ENCODE measurements around the gene VPS25.

The VPS25 gene

GRCh38 chr17:42797067-42798007 lies 24.1 kb downstream of the VPS25 start:
- Histone ChIP-seq H3K36me3 (ENCODE audit: control insufficient read depth, insufficient read depth, low read length) (no peaks in the 10 kb centered on the region), H3K4me3 (ENCODE audit: low read depth, low read length) (peak overlapping the region; percentile 84), H3K79me2 (no peaks in the 10 kb centered on the region), H3K27me3 (ENCODE audit: control insufficient read depth, insufficient read depth, low read length) (no peaks in the 10 kb centered on the region), H3K27ac (no peak overlapping the region), H3K9ac (no peak overlapping the region), H3K4me2 (ENCODE audit: low read length) (peak overlapping the region; percentile 93), H3K4me1 (peaks cover 4% of the 10 kb centered on the region), H2AFZ (no peak overlapping the region), H3K9me3 (ENCODE audit: control insufficient read depth, low read length) (no peaks in the 10 kb centered on the region)
- TF ChIP-seq CTCF (IDR thresholded peaks at IDR 0.05): no peak

GRCh38 chr17:42798011-42798382 lies 24.7 kb downstream of the VPS25 start:
- H2AFZ ChIP-seq: peak overlapping the region; percentile 86
- peak overlapping the region; percentile 84 for H3K4me3 ChIP-seq (ENCODE audit: low read depth, low read length)
- no peaks in the 10 kb centered on the region for H3K27me3 ChIP-seq (ENCODE audit: control insufficient read depth, insufficient read depth, low read length)
- TF ChIP-seq CTCF (IDR thresholded peaks at IDR 0.05): no peak
- H3K9ac ChIP-seq: no peak overlapping the region
- H3K4me2 ChIP-seq (ENCODE audit: low read length): peak overlapping the region; percentile 93
- H3K9me3 ChIP-seq (ENCODE audit: control insufficient read depth, low read length): no peaks in the 10 kb centered on the region
- peak overlapping the region; percentile 55 for H3K27ac ChIP-seq
- no peaks in the 10 kb centered on the region for H3K79me2 ChIP-seq
- peaks cover 4% of the 10 kb centered on the region for H3K4me1 ChIP-seq
- H3K36me3 ChIP-seq (ENCODE audit: control insufficient read depth, insufficient read depth, low read length): no peaks in the 10 kb centered on the region

GRCh38 chr17:42798383-42799380 lies 25.4 kb downstream of the VPS25 start, which contains the start of the genes CNTD1 and COA3:
CNTD1 (plus strand) TSS chr17:42798861; CDS start chr17:42799068, 207 bp downstream.
COA3 (minus strand) TSS chr17:42798704; CDS start chr17:42798681, 23 bp downstream.
- no peak for TF ChIP-seq CTCF (IDR thresholded peaks at IDR 0.05)

GRCh38 chr17:42803074-42803883 lies 30.0 kb downstream of the VPS25 start:
- H2AFZ ChIP-seq: no peak overlapping the region
- no peaks in the 10 kb centered on the region for H3K9me3 ChIP-seq (ENCODE audit: control insufficient read depth, low read length)
- no peaks in the 10 kb centered on the region for H3K79me2 ChIP-seq
- no peak overlapping the region for H3K27ac ChIP-seq
- H3K4me1 ChIP-seq: no peaks in the 10 kb centered on the region
- no peak overlapping the region for H3K4me2 ChIP-seq (ENCODE audit: low read length)
- no peak for TF ChIP-seq CTCF (IDR thresholded peaks at IDR 0.05)
- no peak overlapping the region for H3K4me3 ChIP-seq (ENCODE audit: low read depth, low read length)
- H3K9ac ChIP-seq: no peak overlapping the region
- H3K36me3 ChIP-seq (ENCODE audit: control insufficient read depth, insufficient read depth, low read length): no peaks in the 10 kb centered on the region
- no peaks in the 10 kb centered on the region for H3K27me3 ChIP-seq (ENCODE audit: control insufficient read depth, insufficient read depth, low read length)

More at GRCh38 chr17:42798383-42799380, 25.4 kb downstream of the VPS25 start, which contains the start of the genes CNTD1 and COA3:
- Histone ChIP-seq H3K4me3 (ENCODE audit: low read depth, low read length) (peak within 1 kb of the TSS; percentile 84), H3K27me3 (ENCODE audit: control insufficient read depth, insufficient read depth, low read length) (no peaks in the 10 kb centered on the region), H2AFZ (peak within 1 kb of the TSS; percentile 86), H3K79me2 (no peaks in the 10 kb centered on the region), H3K4me2 (ENCODE audit: low read length) (peak within 1 kb of the TSS; percentile 93), H3K36me3 (ENCODE audit: control insufficient read depth, insufficient read depth, low read length) (no peaks in the 10 kb centered on the region), H3K27ac (peak within 1 kb of the TSS; percentile 55), H3K9me3 (ENCODE audit: control insufficient read depth, low read length) (no peaks in the 10 kb centered on the region), H3K9ac (no peak within 1 kb of the TSS), H3K4me1 (peaks cover 4% of the 10 kb centered on the region)

All from parathyroid adenoma (tissue), 2 donors.